ENCODE data around the gene SUMO3. TPM values are rescaled to one million over a fixed set of nuclear protein-coding genes. Genes with fewer than 3 reads are reported as not detected.

The SUMO3 gene
- total RNA-seq, 2 experiments from 2014 or later, result 60.3 to 85.5 TPM

GRCh38 chr21:44805226-44805625, 12.6 kb downstream of the SUMO3 start:
- ChIA-PET POLR2A (interaction anchor here (0.6 kb wide), 1 partner anchor 11 kb away, joined by 4 read pairs; no protein-coding TSS in a partner anchor), CTCF (ENCODE audit: unreplicated experiment) (no interaction called here)
- DNase-seq (ENCODE audit: low spot score), result no peak
- peaks cover 10% of the 10 kb centered on the region for H3K4me1 ChIP-seq (ENCODE audit: insufficient read depth, low read length, poor library complexity, severe bottlenecking)
- BruUV-seq (replicated peaks), result no TSS peak
- H3K79me2 ChIP-seq (ENCODE audit: insufficient read depth, low read depth, low read length), result peaks cover 21% of the 10 kb centered on the region
- intact Hi-C loops (cut with micrococcal nuclease; ENCODE audit: unreplicated experiment), result no loop called here
- no peaks in the 10 kb centered on the region for H3K9me3 ChIP-seq (ENCODE audit: low read length)
- H3K9me2 ChIP-seq (ENCODE audit: insufficient read depth, low read length), result no peaks in the 10 kb centered on the region
- no peak overlapping the region for H2AFZ ChIP-seq (ENCODE audit: low read length)
- H3K36me3 ChIP-seq (ENCODE audit: insufficient read depth, low read length), result peaks cover 69% of the 10 kb centered on the region
- H3K4me2 ChIP-seq (ENCODE audit: low read length), result no peak overlapping the region
- no peak overlapping the region for H3K27ac ChIP-seq (ENCODE audit: low read depth, low read length, poor library complexity, severe bottlenecking)
- TF ChIP-seq EZH2phosphoT487 (IDR thresholded peaks at IDR 0.05; ENCODE audit: borderline replicate concordance, low read depth, low read length) (no peak), CTCF (conservative IDR thresholded peaks at IDR 0.05; ENCODE audit: low read length) (no peak)
- H3K4me3 ChIP-seq (ENCODE audit: low read depth, low read length, poor library complexity, severe bottlenecking), result no peak overlapping the region
- H4K20me1 ChIP-seq (ENCODE audit: insufficient read depth, low read length), result peaks cover 7% of the 10 kb centered on the region; the same call in 1 of the 2 replicates

GRCh38 chr21:44804762-44805161, 13.1 kb downstream of the SUMO3 start:
- intact Hi-C loops (cut with micrococcal nuclease; ENCODE audit: unreplicated experiment), result no loop called here
- Histone ChIP-seq H3K9me2 (ENCODE audit: insufficient read depth, low read length) (no peaks in the 10 kb centered on the region), H3K9me3 (ENCODE audit: low read length) (no peaks in the 10 kb centered on the region), H3K4me2 (ENCODE audit: low read length) (no peak overlapping the region), H4K20me1 (ENCODE audit: insufficient read depth, low read length) (peaks cover 9% of the 10 kb centered on the region), H3K27ac (ENCODE audit: low read depth, low read length, poor library complexity, severe bottlenecking) (no peak overlapping the region), H3K4me1 (ENCODE audit: insufficient read depth, low read length, poor library complexity, severe bottlenecking) (peaks cover 14% of the 10 kb centered on the region), H3K4me3 (ENCODE audit: low read depth, low read length, poor library complexity, severe bottlenecking) (no peak overlapping the region), H3K79me2 (ENCODE audit: insufficient read depth, low read depth, low read length) (peaks cover 25% of the 10 kb centered on the region), H3K36me3 (ENCODE audit: insufficient read depth, low read length) (peaks cover 69% of the 10 kb centered on the region), H2AFZ (ENCODE audit: low read length) (no peak overlapping the region)
- BruUV-seq (replicated peaks), result no TSS peak
- CTCF ChIA-PET (ENCODE audit: unreplicated experiment), result no interaction called here
- DNase-seq (ENCODE audit: low spot score), result no peak
- TF ChIP-seq EZH2phosphoT487 (IDR thresholded peaks at IDR 0.05; ENCODE audit: borderline replicate concordance, low read depth, low read length), result no peak
- no peak for TF ChIP-seq CTCF (conservative IDR thresholded peaks at IDR 0.05; ENCODE audit: low read length)
- POLR2A ChIA-PET, result interaction anchor here (0.6 kb wide), 1 partner anchor 10 kb away, joined by 4 read pairs; no protein-coding TSS in a partner anchor

- H3K4me1 ChIP-seq (ENCODE audit: insufficient read depth, low read length, poor library complexity, severe bottlenecking), result peaks cover 23% of the 10 kb centered on the region
- ChIA-PET CTCF (ENCODE audit: unreplicated experiment) (interaction anchor here (0.6 kb wide), 1 partner anchor 128 kb away, joined by 4 read pairs; no protein-coding TSS in a partner anchor), POLR2A (interaction anchor here (0.8 kb wide), 1 partner anchor 126 kb away, joined by 3 read pairs; no protein-coding TSS in a partner anchor)
- H3K4me3 ChIP-seq (ENCODE audit: low read depth, low read length, poor library complexity, severe bottlenecking), result no peak overlapping the region
- peaks cover 13% of the 10 kb centered on the region for H4K20me1 ChIP-seq (ENCODE audit: insufficient read depth, low read length)
- TF ChIP-seq EZH2phosphoT487 (IDR thresholded peaks at IDR 0.05; ENCODE audit: borderline replicate concordance, low read depth, low read length), result no peak
- TF ChIP-seq CTCF (conservative IDR thresholded peaks at IDR 0.05; ENCODE audit: low read length), result no peak
- no peak overlapping the region for H3K27ac ChIP-seq (ENCODE audit: low read depth, low read length, poor library complexity, severe bottlenecking)
- no peak overlapping the region for H3K4me2 ChIP-seq (ENCODE audit: low read length)
- H3K36me3 ChIP-seq (ENCODE audit: insufficient read depth, low read length), result peaks cover 69% of the 10 kb centered on the region
- H3K9me3 ChIP-seq (ENCODE audit: low read length), result no peaks in the 10 kb centered on the region
- no peak for DNase-seq (ENCODE audit: low spot score)
- no peak overlapping the region for H2AFZ ChIP-seq (ENCODE audit: low read length)
- H3K79me2 ChIP-seq (ENCODE audit: insufficient read depth, low read depth, low read length), result peaks cover 37% of the 10 kb centered on the region
- H3K9me2 ChIP-seq (ENCODE audit: insufficient read depth, low read length), result no peaks in the 10 kb centered on the region
- BruUV-seq (replicated peaks), result no TSS peak
- intact Hi-C loops (cut with micrococcal nuclease; ENCODE audit: unreplicated experiment), result no loop called here
Measured at GRCh38 chr21:44803651-44804050, 14.2 kb downstream of the SUMO3 start.
